Erythroblast (primary cell): Measurements from ENCODE around the gene IGFBP1.

Experiments
- GATA1 ChIP-seq: IDR thresholded peaks from 2 replicates; pipeline ENCODE4 v1.6.1; 2011; ENCODE audit warnings: low read depth, mild to moderate bottlenecking, control low read depth, low read length, moderate library complexity
- POLR2A ChIP-seq: IDR thresholded peaks from 2 replicates; pipeline ENCODE4 v1.6.1; 2011; ENCODE audit warnings: mild to moderate bottlenecking, low read length

DNA sequence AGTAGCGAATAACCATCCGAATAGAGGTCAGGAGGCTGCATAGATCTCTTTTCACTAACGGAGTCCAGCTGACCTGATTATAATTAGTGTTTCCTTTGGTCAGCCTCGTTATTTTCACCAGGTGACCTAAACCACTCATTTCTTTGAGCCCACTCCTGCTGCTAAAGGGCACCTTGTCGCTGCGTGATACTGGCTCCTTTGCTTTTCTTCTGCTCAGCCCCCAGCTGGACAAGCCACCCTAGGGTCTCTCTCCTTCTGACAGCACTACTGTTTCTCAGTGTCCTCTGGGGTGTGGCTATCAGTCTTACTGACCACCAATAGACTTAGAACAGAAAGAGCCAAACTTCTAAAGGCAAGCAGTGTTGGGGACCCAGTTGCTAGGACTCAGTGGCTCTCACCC, 35.5 kb downstream of the IGFBP1 start:
- TF ChIP-seq POLR2A: no peak
- TF ChIP-seq GATA1: no peak
